ENCODE measurements around the gene MRPL24.
"Not testable (repeated sequence)": the region's sequence is repeated elsewhere in the genome, so short reads cannot be mapped to it uniquely, and the experiment has no call there.

MRPL24 gene

GRCh38 chr1:156740741-156741480, at the start of gene MRPL24:
MRPL24 (minus strand) TSS chr1:156741088; CDS start chr1:156738704, 2,384 bp downstream.
- DNase-seq (ENCODE audit: low spot score), result peak; percentile 100

- no peak for DNase-seq (ENCODE audit: low spot score)
Measured at GRCh38 chr1:156789621-156790318, 48.9 kb upstream of the MRPL24 start.

DNA sequence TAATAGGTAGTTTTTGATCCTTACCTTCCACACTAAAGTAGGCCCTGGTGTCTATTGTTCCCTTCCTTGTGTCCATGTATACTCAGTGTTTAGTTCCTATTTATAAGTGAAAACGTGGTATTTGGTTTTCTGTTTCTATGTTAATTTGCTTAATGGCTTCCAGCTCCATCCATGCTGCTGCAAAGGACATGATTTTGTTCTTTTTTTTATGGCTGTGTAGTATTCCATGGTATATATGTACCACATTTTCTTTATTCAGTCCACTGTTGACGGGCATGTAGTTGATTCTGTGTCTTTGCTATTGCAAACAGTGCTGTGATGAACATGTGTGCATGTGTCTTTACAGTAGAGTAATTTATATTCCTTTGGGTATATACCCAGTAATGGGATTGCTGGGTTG, 47.2 kb upstream of the MRPL24 start:
- DNase-seq (ENCODE audit: low spot score), result no peak

DNA sequence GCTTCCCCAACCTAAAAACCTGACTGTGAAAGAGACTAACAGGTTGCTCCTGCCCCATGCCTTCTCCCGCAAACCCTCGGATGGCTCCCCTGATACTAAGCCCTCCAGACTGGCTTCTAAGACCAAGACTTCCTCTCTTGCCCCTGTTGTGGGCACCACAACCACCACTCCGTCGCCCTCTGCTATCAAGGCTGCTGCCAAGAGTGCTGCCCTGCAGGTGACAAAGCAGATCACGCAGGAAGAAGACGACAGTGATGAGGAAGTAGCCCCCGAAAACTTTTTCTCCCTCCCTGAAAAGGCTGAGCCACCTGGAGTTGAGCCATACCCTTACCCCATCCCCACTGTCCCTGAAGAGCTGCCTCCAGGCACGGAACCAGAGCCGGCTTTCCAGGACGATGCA, 45.8 kb upstream of the MRPL24 start:
- DNase-seq (ENCODE audit: low spot score), result no peak

- DNase-seq (ENCODE audit: low spot score), result no peak
Measured at GRCh38 chr1:156785458-156785857, 44.6 kb upstream of the MRPL24 start.

- DNase-seq (ENCODE audit: low spot score), result no peak
Measured at GRCh38 chr1:156781585-156782186, 40.8 kb upstream of the MRPL24 start.

- no peak for DNase-seq (ENCODE audit: low spot score)
Measured at GRCh38 chr1:156777573-156777972, 36.7 kb upstream of the MRPL24 start.

GRCh38 chr1:156776942-156777341, 36.1 kb upstream of the MRPL24 start:
- no peak for DNase-seq (ENCODE audit: low spot score)

- DNase-seq (ENCODE audit: low spot score), result no peak
Measured at GRCh38 chr1:156775799-156776198, 34.9 kb upstream of the MRPL24 start.

DNA sequence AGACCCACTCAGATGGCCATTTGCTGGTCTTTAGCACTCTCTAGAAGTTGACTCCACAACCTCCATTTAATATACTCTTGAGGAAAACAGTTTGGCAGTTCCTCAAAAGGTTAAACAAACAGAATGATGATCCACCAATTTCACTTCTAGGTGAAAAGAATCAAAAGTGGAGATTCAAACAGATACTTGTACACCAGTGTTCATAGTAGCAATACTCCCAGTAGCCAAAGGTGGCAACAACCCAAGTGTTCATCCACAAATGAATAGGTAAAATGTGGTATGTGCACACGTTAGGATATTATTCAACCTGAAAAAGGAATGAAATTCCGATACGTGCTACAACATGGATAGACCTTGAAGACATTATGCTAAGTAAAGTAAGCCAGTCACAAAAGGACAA, 32.7 kb upstream of the MRPL24 start:
- DNase-seq (ENCODE audit: low spot score), result no peak

DNA sequence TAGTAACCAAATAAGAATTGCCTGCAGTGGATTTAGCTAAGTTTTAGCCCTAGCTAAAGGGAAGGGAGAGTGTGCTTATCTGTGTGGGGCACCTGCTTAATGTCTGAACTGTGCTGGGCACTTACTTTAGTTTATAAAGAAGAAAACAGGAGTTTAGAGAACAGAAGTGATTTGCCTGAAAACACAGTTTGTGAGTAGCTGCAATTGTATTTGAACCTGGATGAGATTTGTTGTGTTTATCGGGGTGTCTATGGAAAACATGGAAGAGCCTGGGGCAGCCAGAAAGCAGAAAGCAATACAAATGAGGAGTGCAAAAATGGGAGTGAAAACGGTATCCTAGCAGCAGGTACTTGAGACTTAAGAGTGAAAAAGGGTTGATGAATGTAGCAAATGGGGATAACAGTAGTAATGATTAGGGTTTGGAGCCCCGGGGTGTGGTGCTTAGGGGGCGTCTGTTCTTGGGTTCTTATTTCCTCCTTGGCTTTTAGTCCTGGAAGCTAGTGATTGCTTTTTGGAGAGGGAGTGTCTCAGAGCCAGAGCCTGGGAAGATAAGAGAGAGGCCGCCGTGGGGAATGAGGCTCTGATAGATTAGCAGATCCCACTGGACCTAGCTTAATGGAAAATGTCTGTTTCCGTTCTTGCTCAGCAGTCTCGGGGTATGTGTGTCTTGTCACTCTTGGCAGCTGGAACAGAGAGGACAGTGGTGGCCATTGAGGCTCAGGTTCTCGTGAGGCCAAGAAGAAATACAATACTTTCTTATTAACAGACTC, 32.0 kb upstream of the MRPL24 start:
- peak; percentile 24 for DNase-seq (ENCODE audit: low spot score)

- DNase-seq (ENCODE audit: low spot score), result no peak
Measured at GRCh38 chr1:156772222-156772621, 31.3 kb upstream of the MRPL24 start.

DNA sequence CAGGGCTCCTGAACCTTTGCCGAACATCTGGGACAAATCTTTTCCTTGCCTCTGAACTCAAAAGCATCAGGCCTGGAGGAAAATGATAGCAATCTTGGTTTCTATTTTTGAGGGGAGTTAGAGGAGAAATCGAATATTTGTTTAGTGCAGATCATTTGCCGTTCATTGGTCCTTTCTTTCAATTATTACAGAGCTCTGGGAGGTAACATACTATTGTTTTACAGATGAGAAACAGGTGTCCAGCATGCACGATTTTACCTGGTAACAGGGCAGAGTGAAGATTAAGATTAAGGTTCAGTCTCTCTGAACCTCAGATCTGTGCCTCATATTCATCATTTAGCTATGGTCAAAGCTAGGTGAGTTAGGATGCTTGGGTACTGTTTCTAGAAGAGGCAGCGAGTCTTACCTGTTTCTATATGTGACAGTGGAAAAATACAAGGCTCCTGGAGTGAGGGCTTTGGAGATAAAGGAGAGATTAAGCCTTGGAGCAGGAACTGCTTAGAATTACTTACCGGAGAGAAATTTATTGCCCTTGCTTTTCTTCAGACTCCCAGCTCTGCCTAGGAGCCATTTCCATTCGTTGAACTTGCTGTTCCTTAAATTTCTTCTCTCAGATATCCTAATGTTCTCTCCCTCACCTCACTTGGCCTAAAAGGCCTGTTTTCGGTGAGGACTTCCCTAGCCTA, 27.9 kb upstream of the MRPL24 start:
- DNase-seq (ENCODE audit: low spot score), result no peak

DNA sequence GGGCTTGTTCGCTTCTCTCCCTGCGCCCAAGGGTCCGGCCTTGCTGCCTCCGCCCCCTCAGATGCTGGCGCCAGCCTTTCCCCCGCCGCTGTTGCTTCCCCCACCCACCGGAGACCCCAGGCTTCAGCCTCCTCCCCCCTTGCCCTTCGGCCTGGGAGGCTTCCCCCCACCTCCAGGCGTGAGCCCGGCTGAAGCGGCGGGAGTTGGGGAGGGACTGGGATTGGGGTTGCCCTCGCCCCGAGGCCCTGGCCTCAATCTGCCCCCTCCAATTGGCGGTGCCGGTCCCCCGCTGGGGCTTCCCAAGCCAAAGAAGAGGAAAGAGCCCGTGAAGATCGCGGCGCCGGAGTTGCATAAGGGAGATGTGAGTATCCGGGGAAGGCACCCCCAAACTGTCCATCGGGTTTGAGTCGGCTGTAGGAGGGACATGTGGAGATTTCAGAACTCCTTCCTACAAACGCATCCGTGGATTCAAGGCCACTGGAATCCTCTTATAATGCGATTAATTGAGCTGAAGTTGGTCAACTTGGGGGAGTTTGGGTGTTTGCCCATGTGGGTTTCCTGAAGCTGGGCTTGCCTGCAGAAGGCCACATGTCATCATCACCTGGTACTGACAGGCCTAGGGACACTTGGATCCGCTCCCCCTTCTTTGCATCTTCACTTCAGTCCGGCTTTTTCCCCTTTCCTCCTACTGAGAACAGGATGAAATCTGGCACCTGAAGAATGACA, 27.2 kb upstream of the MRPL24 start:
- DNase-seq (ENCODE audit: low spot score), result peak; percentile 33

DNA sequence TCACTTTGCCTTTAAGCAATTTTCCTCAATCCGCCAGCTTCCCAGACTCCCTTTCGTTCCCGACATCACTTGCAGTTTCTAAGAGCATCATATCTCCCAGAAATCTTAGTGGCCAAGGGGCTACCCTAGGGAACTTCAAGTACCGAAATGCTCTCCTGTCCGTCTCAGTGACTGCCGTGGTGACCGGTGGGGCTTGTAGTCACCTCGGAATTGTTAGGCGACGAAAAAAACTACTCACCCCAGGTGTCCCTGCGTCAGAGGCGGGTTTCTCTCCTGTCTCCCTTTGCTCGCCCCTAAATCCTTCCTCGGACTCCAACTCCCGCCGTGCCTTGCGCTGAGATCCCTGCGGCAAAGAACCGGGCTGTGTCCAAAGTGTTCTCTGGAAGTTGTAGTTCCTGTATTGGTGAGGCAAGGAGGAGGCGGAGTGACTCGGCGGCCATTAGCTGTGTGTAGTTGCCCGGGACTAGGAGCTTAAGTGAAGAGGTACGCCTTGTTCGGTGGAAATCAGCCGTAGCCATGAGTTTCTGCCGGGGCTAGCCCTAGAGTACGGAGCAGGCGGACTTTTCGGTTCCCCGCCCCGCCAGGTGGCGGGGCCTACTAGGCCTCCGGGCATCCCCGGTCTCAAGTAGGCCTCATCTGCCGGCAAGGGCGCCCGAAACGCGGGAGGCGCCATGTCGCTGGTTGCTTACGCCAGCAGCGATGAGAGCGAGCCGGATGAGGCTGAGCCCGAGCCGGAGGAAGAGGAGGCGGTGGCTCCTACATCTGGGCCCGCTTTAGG, 26.4 kb upstream of the MRPL24 start, which contains the start of gene PRCC:
TSS of gene PRCC (plus strand) at position 435 of the 778 bp plus-strand sequence. CDS start at position 672, 237 bp downstream.
- DNase-seq (ENCODE audit: low spot score), result peak; percentile 100

DNA sequence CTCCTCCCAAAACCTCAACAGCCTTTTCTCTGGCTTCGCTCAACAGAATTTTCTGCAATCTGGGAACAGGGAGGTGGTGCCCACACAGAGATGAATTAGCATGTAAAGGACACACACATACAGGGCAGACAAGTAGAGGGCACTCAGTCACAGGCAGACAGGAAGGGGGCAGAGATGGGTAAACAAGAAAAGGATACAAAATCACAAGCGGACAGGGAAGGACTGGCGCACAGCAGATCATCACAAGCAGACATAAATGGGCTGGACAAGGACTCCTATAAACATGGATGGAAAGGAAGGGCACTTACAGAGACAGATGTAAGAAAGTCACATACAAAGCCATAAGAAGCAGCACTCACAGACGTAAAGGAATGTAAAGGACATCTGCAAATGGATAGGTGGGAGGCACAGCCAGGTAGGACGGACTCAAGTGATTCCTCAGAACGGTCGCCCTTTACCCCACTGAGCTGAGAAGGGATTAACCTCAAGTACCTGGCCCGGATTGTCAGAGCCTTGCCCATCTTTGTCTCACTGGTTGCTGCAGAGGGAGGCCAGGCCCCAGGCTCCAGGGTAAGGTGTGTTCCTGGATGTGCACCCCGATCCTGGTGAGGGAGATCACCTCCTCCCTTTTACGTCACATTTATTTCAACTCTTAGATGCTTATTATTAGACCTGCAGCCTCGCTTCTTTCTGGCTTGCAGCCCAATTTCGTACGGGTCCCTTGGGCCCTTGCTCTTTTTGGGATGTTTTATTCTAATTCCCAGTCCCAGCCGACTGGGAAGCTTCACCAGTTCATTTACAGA, 25.6 kb upstream of the MRPL24 start:
- DNase-seq (ENCODE audit: low spot score), result peak; percentile 40

GRCh38 chr1:156765666-156766065, 24.8 kb upstream of the MRPL24 start:
- no peak for DNase-seq (ENCODE audit: low spot score)

- DNase-seq (ENCODE audit: low spot score), result not testable (repeated sequence)
Measured at GRCh38 chr1:156765136-156765535, 24.2 kb upstream of the MRPL24 start.

DNA sequence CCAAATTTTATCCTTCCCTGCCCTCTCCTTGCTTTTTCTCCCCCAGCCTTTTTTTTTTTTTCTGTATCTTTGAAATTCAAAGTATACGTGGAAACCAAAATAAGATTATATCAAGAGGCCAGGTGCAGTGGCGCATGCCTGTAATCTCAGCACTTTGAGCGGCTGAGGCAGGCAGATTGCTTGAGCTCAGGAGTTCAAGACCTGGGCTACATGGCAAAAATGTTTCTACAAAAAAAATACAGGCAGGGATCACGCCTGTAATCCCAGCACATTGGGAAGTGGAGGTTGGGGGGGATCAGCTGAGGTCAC, 19.9 kb upstream of the MRPL24 start:
- DNase-seq (ENCODE audit: low spot score), result no peak

All from Ammon's horn (tissue), 1 donor.